IPS-20b (cell line): ENCODE data around the gene ADGRB2.
A peak's percentile ranks its signal among the peaks of the same experiment; 100 is the strongest.

Experiments
- H3K27ac ChIP-seq: one replicate; pipeline ENCODE4 v1.5.1; 2013; ENCODE audit warnings: low read length
- H3K27me3 ChIP-seq: 2 replicates; pipeline ENCODE4 v1.6.1; 2013; ENCODE audit warnings: mild to moderate bottlenecking, low read length, inconsistent platforms; ENCODE audit not compliant: insufficient read depth
- H3K36me3 ChIP-seq: 2 replicates; pipeline ENCODE4 v1.6.1; 2013; ENCODE audit warnings: low read depth, mild to moderate bottlenecking, inconsistent platforms, low read length, moderate library complexity; ENCODE audit not compliant: insufficient read depth
- H3K4me1 ChIP-seq: 2 replicates; pipeline ENCODE4 v1.6.1; 2013; ENCODE audit warnings: mild to moderate bottlenecking, control low read depth, inconsistent platforms, low read length, moderate library complexity; ENCODE audit not compliant: insufficient read depth
- H3K4me3 ChIP-seq: 2 replicates; pipeline ENCODE4 v1.5.1; 2013; ENCODE audit warnings: mild to moderate bottlenecking, low read length, inconsistent platforms
- H3K9ac ChIP-seq: 2 replicates; pipeline ENCODE4 v1.6.1; 2013; ENCODE audit warnings: low read depth, mild to moderate bottlenecking, inconsistent platforms, low read length, moderate library complexity
- H3K9me3 ChIP-seq: 2 replicates; pipeline ENCODE4 v1.6.1; 2013; ENCODE audit warnings: mild to moderate bottlenecking, low read depth, low read length, inconsistent platforms; ENCODE audit not compliant: insufficient read depth

The ADGRB2 gene

DNA sequence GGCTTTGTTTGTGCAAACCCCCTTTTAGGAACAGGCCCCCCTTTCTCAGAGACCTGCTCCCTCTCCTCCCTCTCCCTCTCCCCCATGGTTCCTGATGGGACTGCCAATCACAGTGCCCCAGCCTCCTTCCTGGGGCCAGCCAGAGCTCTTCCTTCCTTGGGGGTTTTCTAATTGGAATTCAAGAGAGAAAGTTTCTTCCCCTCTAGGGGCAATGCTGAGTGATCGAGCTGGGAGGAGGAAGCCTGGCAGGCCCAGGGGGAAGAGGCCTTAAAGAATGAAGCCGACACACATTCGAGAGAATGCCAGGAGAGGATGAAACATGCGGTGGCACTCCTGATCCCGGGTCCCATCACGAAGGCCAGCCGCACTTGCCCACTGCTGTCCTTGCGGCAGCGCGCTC, 39.0 kb downstream of the ADGRB2 start:
- H3K27me3 ChIP-seq, result no peaks in the 10 kb centered on the region; the same call in 1 of the 2 replicates
- no peak overlapping the region for H3K27ac ChIP-seq
- H3K4me3 ChIP-seq, result no peak overlapping the region
- no peaks in the 10 kb centered on the region for H3K9me3 ChIP-seq
- no peak overlapping the region for H3K9ac ChIP-seq
- no peaks in the 10 kb centered on the region for H3K4me1 ChIP-seq
- H3K36me3 ChIP-seq, result no peaks in the 10 kb centered on the region

DNA sequence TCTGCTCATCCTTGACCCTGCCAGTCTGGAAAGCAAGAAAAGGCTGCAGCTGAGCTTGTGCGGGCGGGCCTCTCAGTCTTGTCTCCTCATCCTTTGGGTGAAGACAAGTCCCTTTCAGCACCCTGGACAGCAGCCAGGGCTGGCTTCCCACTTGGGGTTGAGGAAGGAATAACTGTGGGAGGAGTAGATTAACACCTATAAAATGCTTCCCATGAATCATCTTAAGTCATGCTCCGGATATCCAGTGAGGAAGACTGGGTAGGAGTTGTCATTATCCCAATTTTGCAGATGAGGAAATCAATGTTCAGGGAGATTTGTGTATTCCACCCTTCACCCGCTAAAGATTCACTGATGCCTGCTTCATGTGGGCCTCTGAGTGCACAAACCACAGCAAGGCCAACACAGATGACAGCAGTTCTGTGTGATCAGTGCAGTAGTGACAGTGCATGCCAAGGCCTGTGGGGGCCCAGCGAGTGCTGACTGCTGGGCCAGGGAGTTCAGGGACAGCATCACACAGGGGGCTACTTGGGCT, 40.2 kb downstream of the ADGRB2 start:
- no peaks in the 10 kb centered on the region for H3K36me3 ChIP-seq
- no peak overlapping the region for H3K4me3 ChIP-seq
- H3K4me1 ChIP-seq, result no peaks in the 10 kb centered on the region
- no peak overlapping the region for H3K9ac ChIP-seq
- H3K27me3 ChIP-seq, result no peaks in the 10 kb centered on the region; the same call in 1 of the 2 replicates
- H3K9me3 ChIP-seq, result no peaks in the 10 kb centered on the region
- H3K27ac ChIP-seq, result no peak overlapping the region

DNA sequence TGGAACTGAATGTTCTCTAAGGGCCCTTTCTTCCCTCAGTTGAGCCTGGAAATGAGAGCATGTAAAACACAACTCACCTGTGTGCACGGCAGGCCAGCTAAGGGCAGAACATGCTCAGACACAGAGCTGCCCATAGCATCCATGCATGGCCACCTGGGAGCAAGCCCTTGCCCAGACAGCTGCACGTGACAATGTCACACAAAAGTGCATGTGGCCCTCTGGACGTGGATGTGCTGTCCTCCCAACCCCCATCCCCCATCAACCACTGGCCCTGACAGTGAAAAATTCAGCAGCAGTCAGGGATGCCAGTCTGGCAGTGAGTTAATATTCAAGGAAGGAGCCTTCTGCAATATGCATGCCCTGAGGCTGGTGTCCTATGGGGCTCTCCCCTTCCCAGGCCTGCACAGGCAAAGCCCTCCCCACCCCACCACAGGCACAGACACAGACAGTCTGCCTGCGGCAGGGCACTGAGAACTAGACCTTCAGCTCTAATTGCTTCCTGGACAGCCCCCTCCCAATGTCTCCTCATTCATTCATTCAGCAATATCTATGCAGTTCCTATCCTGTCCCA, 45.7 kb downstream of the ADGRB2 start:
- no peak overlapping the region for H3K4me3 ChIP-seq
- H3K9ac ChIP-seq, result no peak overlapping the region
- H3K27ac ChIP-seq, result no peak overlapping the region
- no peaks in the 10 kb centered on the region; the same call in 1 of the 2 replicates for H3K4me1 ChIP-seq
- H3K36me3 ChIP-seq, result no peaks in the 10 kb centered on the region
- H3K9me3 ChIP-seq, result no peaks in the 10 kb centered on the region
- peaks cover 12% of the 10 kb centered on the region; the same call in 1 of the 2 replicates for H3K27me3 ChIP-seq

DNA sequence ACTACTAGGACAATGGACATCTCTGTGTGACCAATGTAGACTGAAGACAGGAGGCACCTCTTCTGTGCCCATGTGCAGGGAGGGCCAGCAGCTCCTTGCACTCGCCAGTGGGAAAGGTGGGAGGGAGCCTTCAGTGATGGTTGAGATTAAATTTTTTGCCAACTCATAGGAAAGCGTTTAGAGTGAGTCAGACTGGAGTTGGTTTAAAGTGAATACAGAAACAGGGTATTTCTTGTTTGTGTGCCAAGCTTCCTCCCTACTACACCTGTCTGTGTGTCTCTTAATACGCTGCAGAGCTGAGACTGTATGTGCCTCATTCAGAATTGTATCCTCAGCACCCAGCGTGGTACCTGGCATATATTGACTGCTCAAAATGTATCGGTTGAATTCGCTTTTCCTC, 46.8 kb downstream of the ADGRB2 start:
- H3K4me3 ChIP-seq, result no peak overlapping the region
- no peak overlapping the region for H3K9ac ChIP-seq
- no peak overlapping the region for H3K27ac ChIP-seq
- peaks cover 12% of the 10 kb centered on the region; the same call in 1 of the 2 replicates for H3K27me3 ChIP-seq
- no peaks in the 10 kb centered on the region for H3K9me3 ChIP-seq
- peaks cover 4% of the 10 kb centered on the region; the same call in 1 of the 2 replicates for H3K4me1 ChIP-seq
- H3K36me3 ChIP-seq, result no peaks in the 10 kb centered on the region

DNA sequence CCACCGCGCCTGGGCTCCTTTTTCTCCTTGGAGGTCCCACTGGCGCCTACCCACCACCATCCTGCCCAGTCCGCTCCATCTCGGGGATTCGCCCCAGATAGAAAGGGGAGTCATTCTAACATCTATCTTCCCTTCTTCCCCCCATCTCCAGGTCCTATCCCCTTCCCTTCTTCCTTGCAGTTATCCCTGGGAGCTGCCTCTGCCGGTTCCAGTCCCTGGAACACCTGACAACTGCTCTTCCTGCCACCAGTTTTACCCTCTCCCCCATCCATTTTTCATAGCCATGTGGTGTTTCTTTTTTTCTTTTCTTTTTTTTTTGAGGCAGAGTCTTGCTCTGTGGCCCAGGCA, 48.3 kb downstream of the ADGRB2 start:
- Histone ChIP-seq H3K27ac (no peak overlapping the region), H3K9me3 (no peaks in the 10 kb centered on the region), H3K9ac (peak overlapping the region; percentile 47; the same call in 1 of the 2 replicates), H3K4me1 (peaks cover 6% of the 10 kb centered on the region), H3K27me3 (peaks cover 12% of the 10 kb centered on the region; the same call in 1 of the 2 replicates), H3K36me3 (no peaks in the 10 kb centered on the region), H3K4me3 (peak overlapping the region; percentile 69; the same call in 1 of the 2 replicates)

DNA sequence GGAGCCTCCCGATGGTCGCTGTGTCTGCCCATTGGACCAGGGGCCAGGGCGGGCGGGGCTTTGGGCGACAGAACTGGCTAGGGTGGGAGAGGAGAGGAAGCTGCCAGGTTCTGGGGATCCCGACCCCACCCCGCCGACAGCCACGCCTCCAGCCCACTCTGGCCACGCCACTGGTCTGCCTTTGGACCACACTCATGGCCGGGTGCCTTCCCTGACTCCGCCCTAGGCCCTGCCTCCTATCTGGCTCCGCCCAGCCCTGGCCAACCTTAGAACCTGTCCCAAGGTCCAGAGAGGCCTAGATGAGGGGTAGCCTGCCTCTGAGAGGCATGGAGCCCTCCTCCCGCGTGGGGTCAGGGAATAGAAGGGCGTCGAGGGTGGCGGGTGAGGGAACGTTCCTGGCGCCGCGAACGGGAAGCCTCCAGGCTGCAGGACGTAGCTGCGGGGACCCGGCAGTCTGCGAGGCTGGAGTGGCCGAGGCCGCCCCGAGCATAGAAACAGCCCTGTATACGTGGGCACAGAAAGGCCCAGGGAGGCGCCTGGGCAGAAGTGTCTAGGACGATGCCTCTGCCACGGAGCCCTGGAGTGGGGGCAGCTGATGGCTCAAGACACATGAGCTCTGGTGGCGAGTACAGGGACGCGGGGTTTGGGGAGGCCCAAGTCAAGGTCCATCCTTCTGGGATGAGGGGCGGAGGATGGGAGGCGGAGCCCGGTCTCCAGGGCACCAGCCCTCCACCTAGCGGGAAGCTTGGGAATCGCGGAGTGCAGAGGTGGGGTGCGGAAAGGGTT, 48.9 kb downstream of the ADGRB2 start:
- H3K9ac ChIP-seq, result peak overlapping the region; percentile 53; the same call in 1 of the 2 replicates
- H3K27me3 ChIP-seq, result peaks cover 12% of the 10 kb centered on the region; the same call in 1 of the 2 replicates
- no peak overlapping the region for H3K27ac ChIP-seq
- H3K36me3 ChIP-seq, result no peaks in the 10 kb centered on the region
- no peaks in the 10 kb centered on the region for H3K9me3 ChIP-seq
- peak overlapping the region; percentile 69 for H3K4me3 ChIP-seq
- H3K4me1 ChIP-seq, result peaks cover 6% of the 10 kb centered on the region

DNA sequence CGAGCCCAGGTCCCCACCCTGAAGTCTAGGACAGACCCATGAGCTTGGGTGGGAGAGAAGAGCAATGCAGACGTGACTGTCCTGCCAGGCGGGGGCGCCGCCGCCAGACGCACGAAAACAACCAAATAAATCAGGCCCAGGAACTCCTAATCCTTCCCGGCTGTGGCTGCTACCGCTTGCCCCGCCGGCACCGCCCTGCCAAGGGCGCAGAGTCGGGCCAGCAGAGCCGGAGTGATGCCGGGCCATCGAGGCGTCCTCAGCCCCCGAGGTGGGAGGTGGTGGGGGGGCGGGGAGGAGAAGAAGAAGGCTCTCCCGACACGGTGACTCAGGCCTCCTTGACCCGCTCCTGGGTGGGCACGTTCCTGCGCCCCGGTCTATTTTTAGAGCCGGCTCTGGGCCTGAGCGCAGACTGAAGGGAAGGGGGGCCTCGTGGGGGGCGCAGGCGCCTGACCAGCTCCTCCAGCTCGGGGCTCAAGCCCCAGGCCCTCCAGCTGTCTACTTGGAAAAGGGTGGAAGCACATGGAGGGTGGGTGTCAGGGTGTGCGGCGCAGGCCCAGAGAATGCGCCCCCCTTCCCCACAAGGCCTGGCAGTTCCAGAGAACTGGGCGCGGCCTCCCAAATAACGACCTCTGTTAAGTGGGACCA, 49.6 kb downstream of the ADGRB2 start:
- Histone ChIP-seq H3K4me1 (peaks cover 6% of the 10 kb centered on the region), H3K4me3 (peak overlapping the region; percentile 69; the same call in 1 of the 2 replicates), H3K9me3 (no peaks in the 10 kb centered on the region), H3K36me3 (no peaks in the 10 kb centered on the region), H3K9ac (peak overlapping the region; percentile 54; the same call in 1 of the 2 replicates), H3K27me3 (peaks cover 12% of the 10 kb centered on the region; the same call in 1 of the 2 replicates), H3K27ac (no peak overlapping the region)

DNA sequence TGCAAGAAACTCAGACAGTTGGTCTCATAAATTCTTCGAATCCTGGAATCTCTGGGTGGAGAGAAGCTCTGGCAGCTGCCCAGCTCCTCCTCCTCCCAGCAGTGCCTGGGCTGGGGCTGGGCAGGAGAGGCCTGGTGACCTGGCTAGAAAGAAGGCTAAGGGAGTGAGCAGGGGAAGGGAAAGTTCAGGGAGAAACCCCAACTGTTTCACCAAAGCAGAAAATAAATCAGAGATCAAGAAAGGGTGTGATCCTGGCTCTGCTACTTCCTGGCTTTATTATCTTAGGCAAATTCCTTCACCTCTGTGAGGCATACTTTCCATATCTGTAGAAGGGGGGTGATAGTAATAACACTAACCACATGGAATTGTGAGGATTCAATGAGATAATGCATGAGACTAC, 51.5 kb downstream of the ADGRB2 start:
- Histone ChIP-seq H3K36me3 (no peaks in the 10 kb centered on the region), H3K4me3 (no peak overlapping the region), H3K27me3 (peaks cover 12% of the 10 kb centered on the region; the same call in 1 of the 2 replicates), H3K4me1 (peaks cover 6% of the 10 kb centered on the region), H3K9ac (peak overlapping the region; percentile 0; the same call in 1 of the 2 replicates), H3K27ac (no peak overlapping the region), H3K9me3 (no peaks in the 10 kb centered on the region)

DNA sequence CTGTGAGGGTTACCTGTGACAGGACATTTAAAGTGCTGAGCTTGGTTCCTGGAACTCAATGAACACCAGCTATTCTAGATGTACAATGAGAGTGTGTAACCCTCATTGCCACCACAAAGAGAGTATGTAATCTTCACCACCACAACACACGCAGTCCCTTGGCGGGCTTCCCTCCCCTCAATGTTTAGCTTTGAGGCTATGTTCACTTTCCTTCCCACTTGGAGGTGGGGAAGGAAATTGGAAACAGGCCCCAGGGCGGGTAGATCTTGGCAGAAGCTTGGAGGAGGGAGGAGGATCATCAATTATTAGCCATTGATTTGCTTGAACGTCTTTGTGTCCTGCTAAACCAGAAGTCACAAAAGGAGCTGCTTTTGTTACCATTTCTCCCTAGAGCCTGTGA, 52.1 kb downstream of the ADGRB2 start:
- Histone ChIP-seq H3K9me3 (no peaks in the 10 kb centered on the region), H3K9ac (peak overlapping the region; percentile 0; the same call in 1 of the 2 replicates), H3K27ac (no peak overlapping the region), H3K36me3 (no peaks in the 10 kb centered on the region), H3K4me1 (peaks cover 6% of the 10 kb centered on the region), H3K27me3 (peaks cover 8% of the 10 kb centered on the region; the same call in 1 of the 2 replicates), H3K4me3 (no peak overlapping the region)

DNA sequence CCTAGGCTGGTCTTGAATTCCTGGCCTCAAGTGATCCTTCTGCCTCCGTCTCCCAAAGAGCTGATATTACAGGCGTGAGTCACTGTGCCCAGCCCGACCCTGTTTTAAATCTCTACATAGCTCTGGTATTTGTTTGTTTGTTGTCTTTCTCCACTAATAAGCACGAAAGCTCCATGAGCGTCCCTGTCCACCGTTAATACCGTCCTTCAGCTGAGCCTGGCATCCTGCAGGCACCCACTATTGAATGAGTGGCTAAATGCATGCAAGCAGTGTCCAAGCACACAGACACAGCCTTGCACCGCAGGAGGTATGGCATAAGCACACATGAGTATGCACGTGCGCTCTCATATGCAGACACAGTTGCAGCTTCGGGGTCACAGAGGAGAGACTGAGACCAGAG, 55.8 kb downstream of the ADGRB2 start:
- H3K36me3 ChIP-seq, result no peaks in the 10 kb centered on the region
- H3K9ac ChIP-seq, result no peak overlapping the region
- H3K27me3 ChIP-seq, result peaks cover 9% of the 10 kb centered on the region
- H3K4me3 ChIP-seq, result no peak overlapping the region
- no peaks in the 10 kb centered on the region for H3K9me3 ChIP-seq
- H3K27ac ChIP-seq, result no peak overlapping the region
- peaks cover 21% of the 10 kb centered on the region for H3K4me1 ChIP-seq

DNA sequence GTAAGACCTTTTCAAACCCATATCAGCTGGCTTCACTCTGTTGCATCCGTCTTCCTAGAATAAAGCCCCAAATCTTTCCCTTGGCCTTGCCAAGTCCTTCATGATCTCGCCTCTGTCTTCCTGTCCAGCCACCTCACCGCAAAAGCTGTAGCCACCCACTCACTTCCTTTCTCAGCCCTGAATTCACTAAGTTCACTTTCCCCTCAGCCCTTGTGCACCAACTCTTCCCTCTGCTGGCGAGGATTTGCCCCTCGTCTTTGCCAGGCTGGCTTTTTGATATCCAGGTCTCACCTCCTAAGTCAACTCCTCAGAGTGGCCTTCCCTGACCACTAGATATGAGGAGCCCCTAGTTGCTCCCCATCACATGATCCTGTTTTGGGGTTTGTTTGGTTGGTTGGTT, 56.4 kb downstream of the ADGRB2 start:
- H3K9ac ChIP-seq, result no peak overlapping the region

More for the DNA sequence above, 56.4 kb downstream of the ADGRB2 start:
- peaks cover 18% of the 10 kb centered on the region for H3K4me1 ChIP-seq
- H3K36me3 ChIP-seq, result no peaks in the 10 kb centered on the region
- no peak overlapping the region for H3K27ac ChIP-seq
- H3K4me3 ChIP-seq, result no peak overlapping the region
- no peaks in the 10 kb centered on the region for H3K9me3 ChIP-seq
- H3K27me3 ChIP-seq, result peaks cover 9% of the 10 kb centered on the region
